T-helper 2 cell treated with Interferon-gamma antibody and Interleukin-4, amounts not matched to agents 5 μg/mL and 100 μg/mL, for 36 hours (primary cell): ENCODE measurements around the gene CTNNA1.
A peak's percentile ranks its signal among the peaks of the same experiment; 100 is the strongest.

Experiments used
- DNase-seq: peaks from one replicate; pipeline ENCODE4 v3.0.0; 2021; ENCODE audit warnings: low spot score
- H3K27ac Mint-ChIP-seq: one replicate; pipeline ENCODE4 v1.8.0; 2021; ENCODE audit warnings: mild to moderate bottlenecking, mixed read lengths
- H3K27me3 Mint-ChIP-seq: one replicate; pipeline ENCODE4 v1.8.0; 2021; ENCODE audit warnings: low read depth, mixed read lengths
- H3K36me3 Mint-ChIP-seq: one replicate; pipeline ENCODE4 v1.8.0; 2021; ENCODE audit warnings: low read depth, mixed read lengths
- H3K4me1 Mint-ChIP-seq: one replicate; pipeline ENCODE4 v1.8.0; 2021; ENCODE audit warnings: low read depth, mixed read lengths
- H3K4me3 Mint-ChIP-seq: one replicate; pipeline ENCODE4 v1.8.0; 2022; ENCODE audit warnings: mild to moderate bottlenecking, moderate library complexity, mixed read lengths
- H3K9me3 Mint-ChIP-seq: one replicate; pipeline ENCODE4 v1.8.0; 2021; ENCODE audit warnings: mixed read lengths

CTNNA1 gene

DNA sequence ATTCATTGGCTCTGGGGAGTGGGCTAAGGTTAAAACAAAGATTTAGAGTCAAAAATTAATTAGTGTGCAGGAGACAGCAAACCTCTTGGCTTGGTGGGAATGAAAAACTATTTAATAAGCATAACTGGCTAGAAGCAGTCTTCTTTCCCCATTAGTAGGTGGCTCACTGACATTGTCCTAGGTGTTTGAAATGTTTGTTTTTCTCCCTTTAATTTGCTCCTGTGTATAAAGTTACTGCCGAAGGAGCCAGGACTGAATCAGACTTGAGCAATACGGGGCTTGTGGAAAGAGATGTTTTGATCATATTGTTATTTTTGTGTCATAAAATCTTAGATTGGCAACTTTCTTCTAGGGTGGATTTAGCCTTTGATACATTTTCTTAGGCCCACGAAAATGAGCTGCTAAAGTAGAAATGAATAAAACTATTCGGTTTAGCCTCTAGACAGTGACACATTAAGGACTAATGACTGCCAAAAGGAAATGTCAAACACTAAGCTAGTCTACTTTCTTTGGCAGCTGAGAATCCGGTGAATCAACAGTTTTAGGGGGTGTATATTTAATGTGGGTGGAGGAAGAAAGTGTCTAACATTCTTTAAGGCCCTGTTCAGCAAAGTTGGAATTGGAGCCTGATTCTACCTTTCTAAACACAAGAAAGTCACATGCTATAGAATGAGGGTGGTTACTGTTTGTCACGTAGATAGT lies 91.7 kb downstream of the CTNNA1 start:
- Mint-ChIP-seq H3K27me3 (no peaks in the 10 kb centered on the region), H3K9me3 (no peaks in the 10 kb centered on the region), H3K4me3 (no peak overlapping the region), H3K36me3 (no peaks in the 10 kb centered on the region), H3K27ac (no peak overlapping the region), H3K4me1 (peaks cover 12% of the 10 kb centered on the region)
- no peak for DNase-seq

DNA sequence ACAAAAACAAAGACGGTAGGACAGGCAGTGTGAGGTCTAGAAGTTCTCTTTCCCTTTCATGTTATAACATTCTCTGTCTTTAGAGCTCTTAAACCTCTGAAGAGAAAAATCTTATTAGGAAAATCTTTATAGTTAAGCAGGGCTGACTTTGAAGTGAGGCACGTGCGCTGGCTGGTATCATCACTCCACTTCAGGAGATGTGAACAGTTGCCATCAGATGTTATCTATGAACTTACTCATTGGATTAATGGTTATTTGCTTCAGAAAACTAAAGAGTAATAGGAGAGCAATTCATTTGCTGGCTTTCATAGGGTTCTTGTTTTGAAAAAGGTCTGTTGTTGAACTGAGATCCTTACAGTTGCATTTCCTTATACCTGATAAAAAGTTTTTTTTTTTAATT lies 96.2 kb downstream of the CTNNA1 start:
- H3K4me1 Mint-ChIP-seq: peaks cover 23% of the 10 kb centered on the region
- no peaks in the 10 kb centered on the region for H3K36me3 Mint-ChIP-seq
- DNase-seq: no peak
- H3K27me3 Mint-ChIP-seq: peaks cover 2% of the 10 kb centered on the region
- no peak overlapping the region for H3K4me3 Mint-ChIP-seq
- H3K9me3 Mint-ChIP-seq: no peaks in the 10 kb centered on the region
- no peak overlapping the region for H3K27ac Mint-ChIP-seq

DNA sequence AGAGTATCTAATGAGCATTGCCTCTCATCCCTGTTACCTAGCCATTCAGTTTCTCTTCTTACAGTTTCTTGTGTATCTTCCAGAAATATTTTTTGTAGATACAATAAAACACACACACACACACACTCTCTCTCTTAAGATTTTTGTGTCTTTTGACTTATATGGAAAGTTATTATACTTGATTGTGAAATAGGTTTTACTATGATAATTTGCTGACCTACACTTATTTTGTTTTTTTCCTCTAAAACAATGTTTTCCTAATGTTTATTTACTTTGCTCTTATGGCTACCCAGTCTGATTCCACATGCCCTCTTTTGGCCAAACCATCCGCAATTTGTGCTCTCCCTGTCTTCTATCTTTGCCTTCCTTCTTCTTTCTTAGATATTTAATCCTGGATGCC lies 96.7 kb downstream of the CTNNA1 start:
- no peaks in the 10 kb centered on the region for H3K36me3 Mint-ChIP-seq
- peaks cover 23% of the 10 kb centered on the region for H3K4me1 Mint-ChIP-seq
- peaks cover 4% of the 10 kb centered on the region for H3K27me3 Mint-ChIP-seq
- H3K27ac Mint-ChIP-seq: no peak overlapping the region
- DNase-seq: no peak
- no peak overlapping the region for H3K4me3 Mint-ChIP-seq
- no peaks in the 10 kb centered on the region for H3K9me3 Mint-ChIP-seq

DNA sequence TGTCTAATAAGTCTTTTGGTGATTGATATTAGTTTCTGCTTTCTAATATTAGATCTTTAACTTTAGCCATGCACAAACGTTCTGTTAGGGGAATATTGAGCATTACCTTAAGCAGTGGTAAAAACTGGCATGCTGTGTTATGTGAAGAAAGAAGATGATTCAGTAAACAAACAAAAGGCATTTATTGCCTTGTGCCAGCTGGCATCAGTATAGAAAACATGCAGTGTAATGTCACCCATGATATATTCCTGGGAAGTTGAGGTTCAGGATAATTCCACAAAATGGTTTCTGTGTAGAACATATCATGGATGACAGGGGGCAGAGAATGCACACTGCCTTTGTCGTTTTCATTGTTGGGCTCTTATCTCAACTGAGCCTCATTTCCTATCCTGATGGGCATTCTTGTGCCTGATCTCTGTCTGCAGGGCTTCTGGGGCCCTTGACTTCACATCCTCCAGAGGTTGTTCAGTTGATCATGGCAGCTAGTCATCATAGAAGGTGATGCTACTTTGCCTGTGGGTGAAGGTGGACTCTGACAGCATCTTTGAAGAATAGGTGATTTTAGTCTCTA lies 97.7 kb downstream of the CTNNA1 start:
- peaks cover 27% of the 10 kb centered on the region for H3K4me1 Mint-ChIP-seq
- no peak overlapping the region for H3K4me3 Mint-ChIP-seq
- no peak overlapping the region for H3K27ac Mint-ChIP-seq
- H3K27me3 Mint-ChIP-seq: peaks cover 9% of the 10 kb centered on the region
- H3K9me3 Mint-ChIP-seq: no peaks in the 10 kb centered on the region
- no peak for DNase-seq
- H3K36me3 Mint-ChIP-seq: no peaks in the 10 kb centered on the region

DNA sequence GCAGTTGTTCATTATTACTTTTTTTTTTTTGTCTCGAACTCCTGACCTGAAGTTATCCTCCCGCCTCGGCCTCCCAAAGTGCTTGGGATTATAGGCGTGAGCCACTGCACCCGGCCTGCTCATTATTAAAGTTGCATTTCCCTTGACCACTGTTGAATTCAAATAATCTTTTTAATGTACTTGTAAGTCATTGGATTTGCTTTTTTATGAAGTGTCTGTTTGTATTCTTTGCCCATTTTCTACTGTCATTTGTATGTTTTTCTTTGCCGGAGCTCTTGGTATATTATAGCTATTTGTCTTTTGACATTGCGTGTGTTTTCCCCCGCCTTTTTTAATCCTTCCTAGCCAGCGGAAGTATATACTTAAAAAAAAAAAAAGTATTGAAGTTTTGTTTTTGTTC lies 99.9 kb downstream of the CTNNA1 start:
- H3K4me3 Mint-ChIP-seq: no peak overlapping the region
- H3K4me1 Mint-ChIP-seq: peaks cover 24% of the 10 kb centered on the region
- no peaks in the 10 kb centered on the region for H3K9me3 Mint-ChIP-seq
- DNase-seq: no peak
- H3K36me3 Mint-ChIP-seq: no peaks in the 10 kb centered on the region
- H3K27ac Mint-ChIP-seq: no peak overlapping the region
- peaks cover 9% of the 10 kb centered on the region for H3K27me3 Mint-ChIP-seq

DNA sequence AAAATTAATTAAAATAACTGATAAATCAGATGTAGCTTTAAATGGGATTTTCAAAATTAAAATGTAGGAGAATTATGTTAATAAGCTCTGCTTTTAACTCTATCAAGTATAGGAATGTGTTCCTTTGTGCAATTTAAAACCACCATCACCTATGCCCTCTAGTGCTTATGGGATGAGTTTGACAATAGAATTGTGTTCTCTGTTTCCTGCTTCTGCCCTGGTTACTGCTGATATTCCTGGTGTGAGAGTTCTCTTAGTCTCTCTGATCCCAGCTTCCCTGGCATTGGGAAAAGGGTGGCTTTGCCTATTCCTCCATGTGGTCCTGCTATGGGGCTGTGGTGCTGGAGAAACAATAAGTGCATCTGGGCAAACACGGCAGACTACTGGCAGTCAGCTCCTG lies 113.8 kb downstream of the CTNNA1 start:
- H3K4me1 Mint-ChIP-seq: peaks cover 7% of the 10 kb centered on the region
- no peak for DNase-seq
- no peak overlapping the region for H3K4me3 Mint-ChIP-seq
- peaks cover 27% of the 10 kb centered on the region for H3K9me3 Mint-ChIP-seq
- H3K27me3 Mint-ChIP-seq: peaks cover 14% of the 10 kb centered on the region
- peaks cover 1% of the 10 kb centered on the region for H3K36me3 Mint-ChIP-seq
- no peak overlapping the region for H3K27ac Mint-ChIP-seq

DNA sequence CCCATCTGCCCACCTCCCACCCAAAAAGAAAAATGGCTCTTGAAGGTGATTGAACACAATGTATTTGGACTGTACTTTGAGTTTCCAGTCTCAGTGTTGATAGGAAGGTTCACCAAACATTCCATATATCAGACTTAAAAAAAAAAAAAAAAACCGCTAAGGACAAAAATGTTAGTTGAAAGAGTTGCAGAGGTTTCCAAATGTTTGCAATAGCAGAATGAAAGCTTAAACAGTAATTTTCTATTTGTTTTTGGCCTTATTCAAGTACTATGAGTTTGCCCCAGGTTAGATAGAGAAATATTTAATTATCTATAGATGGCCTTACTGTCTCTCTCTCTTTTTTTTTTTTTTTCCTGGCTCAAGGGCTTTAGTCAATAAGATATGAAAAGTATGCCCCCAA lies 115.8 kb downstream of the CTNNA1 start:
- DNase-seq: no peak
- peaks cover 1% of the 10 kb centered on the region for H3K36me3 Mint-ChIP-seq
- peaks cover 18% of the 10 kb centered on the region for H3K27me3 Mint-ChIP-seq
- H3K9me3 Mint-ChIP-seq: peaks cover 12% of the 10 kb centered on the region
- no peak overlapping the region for H3K27ac Mint-ChIP-seq
- H3K4me1 Mint-ChIP-seq: peaks cover 7% of the 10 kb centered on the region
- H3K4me3 Mint-ChIP-seq: no peak overlapping the region

DNA sequence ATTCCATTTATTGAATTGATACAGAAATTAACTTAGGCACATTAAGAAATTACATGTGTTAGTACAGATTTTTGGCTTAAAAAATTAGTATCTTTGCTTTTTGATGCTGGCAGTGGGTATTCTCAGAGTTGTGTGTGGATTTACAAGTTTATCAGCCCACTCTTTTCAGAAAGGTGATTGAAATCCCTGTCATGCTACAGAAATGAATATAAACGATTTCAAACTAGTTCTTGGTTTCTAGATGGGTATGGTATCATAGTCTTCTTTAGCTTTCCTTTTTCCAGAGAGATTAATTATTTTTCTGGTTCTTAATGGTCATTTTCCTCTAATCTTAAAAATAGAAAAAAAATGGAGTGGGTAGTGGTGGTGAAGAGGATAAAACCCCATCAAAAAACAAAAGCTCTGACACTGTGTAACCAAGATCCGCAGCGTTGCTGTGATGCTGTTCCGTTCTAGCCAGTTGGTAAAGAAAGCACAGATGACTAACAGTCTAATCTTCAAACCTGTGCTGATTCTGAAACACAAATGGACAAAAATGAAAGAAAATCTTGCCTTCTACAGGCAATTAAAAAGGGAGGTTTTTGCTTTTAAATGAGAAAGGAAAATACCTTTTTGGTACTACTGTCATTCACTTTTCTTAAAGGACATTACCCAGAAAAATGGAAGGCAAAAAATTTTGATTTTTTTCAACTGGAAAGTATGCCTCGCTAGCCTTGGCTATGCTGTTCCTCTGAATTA lies 116.7 kb downstream of the CTNNA1 start:
- no peak overlapping the region for H3K4me3 Mint-ChIP-seq
- H3K36me3 Mint-ChIP-seq: no peaks in the 10 kb centered on the region
- peaks cover 6% of the 10 kb centered on the region for H3K9me3 Mint-ChIP-seq
- H3K27ac Mint-ChIP-seq: peak overlapping the region; percentile 10
- DNase-seq: no peak
- H3K27me3 Mint-ChIP-seq: peaks cover 20% of the 10 kb centered on the region
- peaks cover 7% of the 10 kb centered on the region for H3K4me1 Mint-ChIP-seq

DNA sequence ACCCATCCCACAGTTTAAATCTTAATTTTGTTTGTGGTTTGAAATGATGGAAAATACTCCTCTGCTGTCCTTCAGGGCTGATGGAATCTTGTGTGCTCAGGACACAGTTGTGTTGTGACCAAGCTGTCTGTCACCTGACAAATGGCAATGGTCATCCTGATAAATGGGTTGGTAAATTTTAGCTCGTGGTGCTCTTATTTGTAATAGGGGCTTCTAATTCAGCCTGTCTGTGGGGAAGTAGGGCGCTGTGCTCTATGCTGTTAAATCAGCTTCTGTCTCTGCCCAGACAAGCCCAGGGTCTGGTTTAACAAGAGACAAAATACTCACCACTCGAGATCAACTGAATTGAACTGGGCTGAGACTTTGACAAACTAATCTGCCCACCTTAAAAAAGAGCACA lies 117.4 kb downstream of the CTNNA1 start:
- Mint-ChIP-seq H3K36me3 (no peaks in the 10 kb centered on the region), H3K4me3 (no peak overlapping the region), H3K27ac (no peak overlapping the region), H3K27me3 (peaks cover 20% of the 10 kb centered on the region), H3K9me3 (no peaks in the 10 kb centered on the region), H3K4me1 (peaks cover 7% of the 10 kb centered on the region)
- no peak for DNase-seq

DNA sequence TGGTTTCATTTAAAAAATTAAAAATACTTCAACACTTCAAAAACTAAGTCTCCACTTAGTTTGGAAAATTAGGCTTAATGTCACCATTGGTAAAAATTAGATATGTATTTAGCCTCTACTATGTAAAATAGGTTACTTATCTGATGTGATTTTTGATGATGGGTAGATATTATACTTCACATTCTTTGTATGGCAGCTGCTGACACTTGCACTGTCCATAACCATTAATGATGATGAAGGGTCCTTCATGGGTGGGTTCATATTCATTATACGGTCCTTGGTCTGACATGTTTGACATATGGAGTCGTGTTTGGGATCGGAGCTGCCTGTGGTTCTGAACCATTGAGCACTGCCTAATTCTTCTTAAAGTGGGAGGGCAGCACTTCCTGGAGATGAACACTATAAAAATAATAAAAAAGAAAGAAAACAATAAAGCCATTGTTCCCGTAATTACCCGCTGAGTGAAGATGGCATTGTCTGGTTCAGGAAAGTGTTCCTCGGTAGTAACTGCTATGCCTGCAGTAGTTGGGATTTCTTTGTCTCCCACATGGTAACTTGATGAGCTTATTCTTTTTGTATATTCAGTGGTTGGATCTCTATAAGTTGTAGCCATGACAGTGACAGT lies 119.7 kb downstream of the CTNNA1 start:
- Mint-ChIP-seq H3K4me3 (no peak overlapping the region), H3K27me3 (peaks cover 20% of the 10 kb centered on the region), H3K9me3 (no peaks in the 10 kb centered on the region), H3K36me3 (no peaks in the 10 kb centered on the region), H3K27ac (no peak overlapping the region), H3K4me1 (peaks cover 6% of the 10 kb centered on the region)
- DNase-seq: no peak

DNA sequence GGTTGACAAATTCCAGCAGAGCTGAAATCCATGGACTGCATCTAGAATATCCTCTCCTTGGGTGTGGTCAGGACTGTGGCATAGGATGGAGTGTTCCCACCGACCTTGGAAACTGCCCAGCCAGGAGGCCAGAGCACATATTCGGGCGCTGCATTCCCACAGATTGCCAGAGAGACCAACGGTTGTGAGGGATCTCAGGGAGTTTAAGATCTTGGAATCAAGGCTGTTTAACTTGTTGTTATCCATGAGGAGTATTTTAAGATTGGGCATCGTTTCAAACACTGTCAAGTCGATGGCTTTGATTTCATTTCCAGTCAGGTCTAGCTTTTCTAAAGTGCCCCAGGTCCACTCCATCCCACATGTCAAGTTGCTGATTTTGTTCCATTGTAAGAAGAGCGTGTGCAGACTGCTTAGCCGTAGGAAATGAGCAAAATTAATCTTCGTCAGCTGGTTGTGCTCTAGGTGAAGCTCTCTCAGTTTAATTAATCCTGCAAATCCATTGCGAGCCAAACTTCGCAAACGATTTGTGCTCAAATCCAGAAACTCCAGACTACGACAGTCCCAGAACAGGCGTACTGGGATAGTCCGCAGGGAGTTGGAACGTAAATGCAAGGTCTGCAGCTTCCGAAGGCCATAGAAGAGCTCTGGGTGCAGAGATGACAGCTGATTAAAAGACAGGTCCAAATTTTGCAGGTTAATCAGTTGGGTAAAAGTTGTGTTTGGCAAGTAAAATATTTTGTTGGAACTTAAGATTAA lies 120.4 kb downstream of the CTNNA1 start:
- H3K9me3 Mint-ChIP-seq: no peaks in the 10 kb centered on the region

DNA sequence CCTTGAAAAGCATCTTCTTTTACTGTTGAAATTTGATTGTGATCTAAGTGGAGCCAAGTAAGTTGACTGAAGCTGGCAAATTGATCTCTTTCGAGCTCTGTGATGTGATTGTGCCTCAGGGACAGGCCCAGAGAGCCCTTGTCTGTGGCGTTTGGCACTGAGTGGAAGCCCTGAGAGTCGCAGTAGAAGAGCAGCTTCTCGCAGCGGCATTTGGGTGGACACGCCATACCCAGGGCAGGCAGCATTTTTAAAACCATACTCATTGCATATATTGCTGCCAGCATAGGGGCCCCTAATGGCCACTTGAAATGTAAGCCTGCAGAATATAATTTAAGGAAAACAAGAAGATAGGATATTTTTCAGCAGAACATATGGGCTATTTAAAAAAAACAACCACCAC lies 121.0 kb downstream of the CTNNA1 start:
- H3K36me3 Mint-ChIP-seq: no peaks in the 10 kb centered on the region
- H3K27me3 Mint-ChIP-seq: peaks cover 20% of the 10 kb centered on the region
- H3K9me3 Mint-ChIP-seq: no peaks in the 10 kb centered on the region
- H3K4me3 Mint-ChIP-seq: no peak overlapping the region
- DNase-seq: no peak
- H3K4me1 Mint-ChIP-seq: peaks cover 6% of the 10 kb centered on the region
- H3K27ac Mint-ChIP-seq: no peak overlapping the region

More for the DNA sequence above, 120.4 kb downstream of the CTNNA1 start:
- peaks cover 20% of the 10 kb centered on the region for H3K27me3 Mint-ChIP-seq
- peaks cover 6% of the 10 kb centered on the region for H3K4me1 Mint-ChIP-seq
- no peak overlapping the region for H3K27ac Mint-ChIP-seq
- DNase-seq: no peak
- H3K4me3 Mint-ChIP-seq: no peak overlapping the region
- no peaks in the 10 kb centered on the region for H3K36me3 Mint-ChIP-seq

DNA sequence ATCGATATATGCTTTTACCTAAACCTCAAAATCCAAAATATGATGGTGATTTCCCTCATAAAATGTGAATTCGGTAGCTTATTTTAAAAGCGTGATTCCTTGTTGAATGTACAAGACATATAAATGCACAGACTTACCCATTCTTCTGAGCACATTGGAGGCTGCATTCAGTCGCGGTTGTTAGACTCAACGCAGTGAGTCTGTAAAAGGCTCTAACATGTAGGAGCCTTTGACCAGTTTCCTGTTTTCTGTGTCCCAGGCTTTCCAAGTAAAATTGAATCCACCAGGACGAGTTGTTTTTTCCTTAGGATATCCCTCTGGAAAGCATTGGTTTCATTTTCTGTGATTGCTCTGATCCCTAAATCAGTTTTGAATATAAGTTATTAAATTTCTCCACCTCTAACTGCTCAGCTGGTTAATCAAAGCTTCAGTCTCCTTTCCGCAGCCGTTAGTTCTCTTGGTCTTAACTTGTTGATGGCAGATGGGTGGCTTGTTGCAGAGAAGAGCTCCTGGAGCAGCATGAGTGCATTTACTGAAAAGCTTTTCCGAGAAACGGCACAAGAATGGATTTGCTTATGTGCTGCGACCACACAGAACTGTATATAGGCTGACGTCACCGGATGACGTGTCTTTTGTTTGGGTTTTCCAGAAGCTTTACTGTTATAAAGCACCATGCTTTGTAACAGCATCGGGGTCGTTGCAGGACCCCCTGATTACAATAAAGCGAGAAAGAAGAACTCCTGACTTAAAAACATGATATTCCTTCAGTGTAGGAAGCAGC lies 121.7 kb downstream of the CTNNA1 start, which contains the start of gene LRRTM2:
LRRTM2 (minus strand) TSS at position 565 of the 781 bp plus-strand sequence; CDS start at position 141, 424 bp downstream.
- H3K36me3 Mint-ChIP-seq: no peaks in the 10 kb centered on the region
- DNase-seq: no peak

More for the DNA sequence above, 121.7 kb downstream of the CTNNA1 start, which contains the start of gene LRRTM2:
- H3K4me3 Mint-ChIP-seq: no peak within 1 kb of the TSS
- H3K4me1 Mint-ChIP-seq: peaks cover 3% of the 10 kb centered on the region
- peaks cover 17% of the 10 kb centered on the region for H3K27me3 Mint-ChIP-seq
- H3K27ac Mint-ChIP-seq: no peak within 1 kb of the TSS
- no peaks in the 10 kb centered on the region for H3K9me3 Mint-ChIP-seq
